GM21381 (cell line): ENCODE results near the gene TRPM4.
"Not testable (repeated sequence)": the region's sequence is repeated elsewhere in the genome, so short reads cannot be mapped to it uniquely, and the experiment has no call there.

Experiments used
- ATAC-seq: cut with Tn5 transposase; IDR thresholded peaks from one replicate; pipeline ENCODE4 v1.9.1; 2021; ENCODE audit warnings: mild to moderate bottlenecking, moderate library complexity; ENCODE audit not compliant: unreplicated experiment

The TRPM4 gene

GRCh38 chr19:49150106-49150943 lies 7.3 kb upstream of the TRPM4 start:
- ATAC-seq = no peak

GRCh38 chr19:49150944-49151243 lies 6.7 kb upstream of the TRPM4 start:
- ATAC-seq = no peak

GRCh38 chr19:49151267-49152118 lies 6.1 kb upstream of the TRPM4 start:
- no peak for ATAC-seq

- no peak for ATAC-seq
Measured at GRCh38 chr19:49152119-49152550, 5.5 kb upstream of the TRPM4 start.

- ATAC-seq = no peak
Measured at GRCh38 chr19:49153167-49153809, 4.3 kb upstream of the TRPM4 start.

- ATAC-seq = no peak
Measured at GRCh38 chr19:49154279-49154678, 3.3 kb upstream of the TRPM4 start.

GRCh38 chr19:49155005-49155819 lies 2.4 kb upstream of the TRPM4 start, which contains the start of gene HRC:
Gene HRC, minus strand, starts transcription at chr19:49155396. Its CDS starts 159 bp downstream, at chr19:49155237.
- no peak for ATAC-seq

GRCh38 chr19:49155820-49156346 lies 1.7 kb upstream of the TRPM4 start:
- ATAC-seq = no peak

- no peak for ATAC-seq
Measured at GRCh38 chr19:49160450-49161189, 3.0 kb downstream of the TRPM4 start.

- ATAC-seq = no peak
Measured at GRCh38 chr19:49161987-49162386, 4.4 kb downstream of the TRPM4 start.

- no peak for ATAC-seq
Measured at GRCh38 chr19:49165111-49165750, 7.6 kb downstream of the TRPM4 start.

- no peak for ATAC-seq
Measured at GRCh38 chr19:49165865-49166301, 8.3 kb downstream of the TRPM4 start.

GRCh38 chr19:49167857-49168409 lies 10.3 kb downstream of the TRPM4 start:
- no peak for ATAC-seq

- no peak for ATAC-seq
Measured at GRCh38 chr19:49168421-49168820, 10.8 kb downstream of the TRPM4 start.

- ATAC-seq = no peak
Measured at GRCh38 chr19:49173198-49173597, 15.6 kb downstream of the TRPM4 start.

GRCh38 chr19:49180659-49181058 lies 23.1 kb downstream of the TRPM4 start:
- no peak for ATAC-seq

GRCh38 chr19:49182010-49182847 lies 24.6 kb downstream of the TRPM4 start:
- not testable (repeated sequence) for ATAC-seq

GRCh38 chr19:49182848-49183375 lies 25.3 kb downstream of the TRPM4 start:
- no peak for ATAC-seq
